Activated naive CD8-positive, alpha-beta T cell treated with anti-CD3 and anti-CD28 coated beads, Interleukin-2, amount 50 U/mL, for 16 hours (primary cell): Measurements from ENCODE around the gene MTSS2.

Experiments
- DNase-seq: peaks from one replicate; pipeline ENCODE4 v3.0.0-alpha.2; 2020; ENCODE audit warnings: low read depth, low spot score

The MTSS2 gene, protein sequence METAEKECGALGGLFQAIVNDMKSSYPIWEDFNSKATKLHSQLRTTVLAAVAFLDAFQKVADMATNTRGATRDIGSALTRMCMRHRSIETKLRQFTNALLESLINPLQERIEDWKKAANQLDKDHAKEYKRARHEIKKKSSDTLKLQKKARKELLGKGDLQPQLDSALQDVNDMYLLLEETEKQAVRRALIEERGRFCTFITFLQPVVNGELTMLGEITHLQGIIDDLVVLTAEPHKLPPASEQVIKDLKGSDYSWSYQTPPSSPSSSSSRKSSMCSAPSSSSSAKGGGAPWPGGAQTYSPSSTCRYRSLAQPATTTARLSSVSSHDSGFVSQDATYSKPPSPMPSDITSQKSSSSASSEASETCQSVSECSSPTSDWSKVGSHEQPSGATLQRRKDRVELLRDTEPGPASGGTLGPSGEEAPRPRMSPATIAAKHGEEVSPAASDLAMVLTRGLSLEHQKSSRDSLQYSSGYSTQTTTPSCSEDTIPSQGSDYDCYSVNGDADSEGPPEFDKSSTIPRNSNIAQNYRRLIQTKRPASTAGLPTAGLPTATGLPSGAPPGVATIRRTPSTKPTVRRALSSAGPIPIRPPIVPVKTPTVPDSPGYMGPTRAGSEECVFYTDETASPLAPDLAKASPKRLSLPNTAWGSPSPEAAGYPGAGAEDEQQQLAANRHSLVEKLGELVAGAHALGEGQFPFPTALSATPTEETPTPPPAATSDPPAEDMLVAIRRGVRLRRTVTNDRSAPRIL

DNA sequence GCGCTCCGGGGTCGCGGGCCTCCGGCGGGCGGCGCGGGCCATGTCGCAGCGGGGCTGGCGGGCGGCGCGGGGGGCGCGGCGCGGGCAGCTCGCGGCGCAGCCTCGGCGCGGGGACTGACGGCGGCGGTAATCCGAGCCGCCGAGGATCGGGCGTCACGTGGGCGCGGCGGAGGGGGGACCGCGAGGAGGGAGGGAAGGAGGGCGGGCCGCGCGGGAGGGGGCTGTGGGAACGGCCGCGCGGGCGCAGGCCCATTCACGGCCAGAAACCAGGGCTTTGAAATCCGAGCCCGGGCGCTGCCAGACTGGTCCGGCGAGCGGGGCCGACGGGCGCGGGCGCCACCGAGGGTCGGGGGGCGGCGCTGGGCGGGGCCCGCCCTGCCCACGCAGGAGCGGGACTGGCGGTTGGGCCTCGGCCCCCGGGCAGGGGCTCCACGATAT, at the start of gene MTSS2:
TSS of gene MTSS2 (minus strand) at position 116 of the 438 bp plus-strand sequence. CDS start 262 bp downstream, outside the sequence.
- DNase-seq: no peak

DNA sequence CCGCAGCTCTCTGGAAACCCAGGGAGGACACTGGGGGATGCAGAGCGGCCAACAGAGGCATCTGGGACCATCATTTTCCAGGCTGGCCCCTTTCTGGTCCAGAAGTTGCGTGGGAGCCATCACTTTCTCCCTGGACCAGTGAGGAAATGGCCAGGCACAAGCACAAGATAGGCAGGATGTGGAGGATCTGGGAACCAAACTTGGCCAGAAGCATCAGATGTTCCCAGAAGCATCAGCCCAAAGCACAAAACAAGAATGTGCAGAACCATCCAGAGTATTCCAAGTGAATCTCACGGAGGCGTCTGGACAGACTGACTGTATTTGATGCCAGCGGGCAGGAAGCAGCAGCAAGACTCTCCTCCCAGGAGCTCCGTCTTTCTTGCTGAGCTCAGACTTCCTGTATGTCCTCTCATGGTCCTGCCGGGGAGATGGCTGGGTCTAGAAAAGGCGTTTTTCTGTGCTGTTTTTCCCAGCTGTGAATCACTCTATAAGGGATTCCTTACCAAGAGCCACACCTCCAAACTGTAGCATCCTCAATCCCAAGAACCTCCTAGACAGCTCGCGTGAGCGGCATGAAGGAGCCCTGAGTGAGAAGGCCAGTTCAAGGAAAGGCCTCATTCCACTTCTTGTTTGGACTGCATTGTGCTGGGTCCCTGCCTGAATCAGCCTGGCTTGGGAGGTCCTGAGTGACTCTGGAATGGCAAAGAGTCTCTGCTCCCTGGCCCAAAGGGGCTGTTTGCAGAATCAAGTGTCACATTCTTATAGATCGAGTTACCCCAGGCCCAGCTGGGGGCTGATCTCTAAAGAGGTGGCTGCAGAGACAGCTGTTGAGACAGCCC, 49.5 kb upstream of the MTSS2 start:
- DNase-seq: no peak

DNA sequence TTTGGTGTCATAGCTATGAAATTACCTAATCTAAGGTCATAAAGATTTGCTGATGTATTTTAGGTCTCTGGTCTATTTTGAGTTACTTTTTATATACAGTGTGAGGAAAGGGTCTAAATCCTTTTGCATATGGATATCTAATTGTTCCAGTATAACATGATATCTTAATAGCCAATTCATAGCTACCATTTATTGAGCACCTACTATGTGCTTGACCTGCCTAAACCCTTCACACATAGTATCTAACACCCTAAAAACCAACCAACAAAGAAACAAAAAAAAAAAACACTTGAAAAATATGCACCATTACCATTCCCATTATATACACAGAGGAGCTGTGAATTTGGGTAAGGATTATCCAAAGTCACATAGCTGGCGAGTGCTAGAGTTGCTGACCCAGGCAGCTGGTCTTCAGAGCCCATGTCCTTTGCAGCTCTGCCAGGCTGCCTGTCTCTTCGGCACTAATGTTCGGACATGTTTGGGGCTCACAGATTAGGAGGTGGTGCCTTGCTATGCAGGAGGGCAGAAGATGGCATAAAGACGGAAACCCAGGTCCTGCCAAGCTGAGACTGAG, 48.8 kb upstream of the MTSS2 start:
- no peak for DNase-seq

DNA sequence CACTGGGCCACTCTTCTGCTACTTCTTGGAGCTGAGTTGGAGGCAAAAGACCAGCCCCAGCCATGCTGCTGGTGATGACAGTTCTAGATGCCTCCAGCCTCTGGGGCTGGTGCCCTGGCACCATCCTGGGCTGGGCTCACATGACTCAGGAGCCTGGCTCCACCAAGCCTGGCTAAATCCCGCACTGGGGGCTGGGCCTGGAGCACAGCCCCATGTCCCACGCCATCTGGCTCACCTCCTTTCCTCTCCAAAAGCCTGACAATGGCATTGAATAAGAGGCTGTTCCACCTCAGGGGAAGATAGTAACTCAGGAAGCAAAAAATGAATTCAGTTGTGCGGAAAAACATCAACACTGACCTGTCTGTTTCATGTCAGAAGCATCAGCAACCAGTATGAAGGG, 45.1 kb upstream of the MTSS2 start:
- DNase-seq: no peak

DNA sequence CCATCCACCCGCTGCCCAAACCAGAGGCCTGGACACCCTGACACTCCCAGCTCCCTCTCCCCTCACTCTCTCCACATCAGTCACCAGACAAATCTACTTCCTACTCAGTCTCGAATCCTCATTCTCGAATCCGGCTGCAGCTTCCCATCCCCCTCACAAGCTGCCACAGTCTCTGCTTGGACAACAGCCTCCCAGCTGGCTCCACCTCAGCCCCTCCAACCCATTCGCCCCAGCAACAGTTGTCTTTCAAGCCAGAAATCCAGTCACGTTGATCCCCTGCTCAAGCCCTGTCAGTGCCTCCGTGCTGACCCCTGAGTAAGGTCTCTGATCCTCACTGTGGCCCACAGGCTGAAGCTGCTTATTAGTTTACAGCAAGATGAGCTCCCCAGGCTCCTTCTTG, 44.2 kb upstream of the MTSS2 start:
- DNase-seq: no peak

DNA sequence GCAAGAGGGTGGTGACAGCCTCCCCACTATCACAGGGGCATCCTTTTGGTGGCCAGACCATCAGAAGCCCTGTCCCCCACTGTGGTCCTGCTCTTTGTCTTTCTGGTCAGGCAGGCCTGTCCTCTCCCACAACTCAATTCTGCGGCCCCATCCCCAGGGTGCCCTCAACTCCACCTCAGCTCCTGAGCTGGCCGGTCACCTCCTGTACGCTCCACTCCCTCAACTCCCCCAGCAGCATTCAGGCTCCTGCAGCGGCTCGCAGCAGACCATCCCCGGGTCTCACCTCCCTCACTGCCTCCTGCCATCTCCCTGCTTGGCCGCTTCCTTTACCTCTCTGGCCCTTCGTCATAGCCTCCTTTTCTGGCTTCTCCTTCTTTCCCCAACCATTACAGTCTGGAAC, 43.4 kb upstream of the MTSS2 start:
- no peak for DNase-seq

DNA sequence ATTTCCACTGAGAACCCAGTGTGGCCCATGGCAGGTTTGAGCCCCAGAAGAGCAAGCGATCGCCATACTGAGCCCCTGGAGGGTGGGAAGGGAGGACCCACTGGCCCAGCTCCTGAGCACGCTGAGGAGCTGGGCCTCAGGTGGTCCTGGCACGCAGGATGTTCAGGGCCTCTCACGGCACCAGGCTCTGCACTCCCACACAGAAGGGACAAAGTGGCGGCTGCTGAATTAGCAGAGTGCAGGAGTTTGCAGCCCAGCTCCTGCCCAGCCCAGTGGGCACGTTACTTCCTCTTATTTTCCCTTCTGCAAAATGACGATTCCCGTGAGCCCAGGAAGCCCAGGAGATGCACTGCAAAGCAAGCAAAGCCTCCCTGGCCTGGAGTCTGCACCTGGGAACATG, 42.3 kb upstream of the MTSS2 start:
- no peak for DNase-seq

DNA sequence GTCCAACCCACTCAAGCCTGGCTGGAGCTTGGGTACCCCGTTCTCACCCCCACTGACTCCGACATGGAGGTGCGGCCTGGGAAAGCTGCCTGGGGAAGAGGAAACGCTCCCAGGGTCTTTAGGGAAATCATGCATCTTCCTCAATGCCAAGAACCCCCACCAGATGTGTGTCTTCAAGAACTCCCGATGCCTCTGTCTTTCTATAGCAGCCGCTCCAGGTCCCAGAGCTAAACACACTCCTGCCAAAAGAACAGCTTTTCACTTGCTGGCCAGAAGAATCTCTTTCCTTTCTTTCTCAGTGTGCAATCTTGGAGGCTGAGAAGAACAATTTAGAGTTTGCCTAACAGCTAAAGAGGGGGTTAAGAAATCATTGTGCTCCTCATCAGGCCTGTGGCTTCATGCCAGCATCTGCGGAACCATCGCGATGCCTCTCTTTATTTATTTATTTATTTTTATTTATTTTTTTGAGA, 41.1 kb upstream of the MTSS2 start:
- DNase-seq: no peak

DNA sequence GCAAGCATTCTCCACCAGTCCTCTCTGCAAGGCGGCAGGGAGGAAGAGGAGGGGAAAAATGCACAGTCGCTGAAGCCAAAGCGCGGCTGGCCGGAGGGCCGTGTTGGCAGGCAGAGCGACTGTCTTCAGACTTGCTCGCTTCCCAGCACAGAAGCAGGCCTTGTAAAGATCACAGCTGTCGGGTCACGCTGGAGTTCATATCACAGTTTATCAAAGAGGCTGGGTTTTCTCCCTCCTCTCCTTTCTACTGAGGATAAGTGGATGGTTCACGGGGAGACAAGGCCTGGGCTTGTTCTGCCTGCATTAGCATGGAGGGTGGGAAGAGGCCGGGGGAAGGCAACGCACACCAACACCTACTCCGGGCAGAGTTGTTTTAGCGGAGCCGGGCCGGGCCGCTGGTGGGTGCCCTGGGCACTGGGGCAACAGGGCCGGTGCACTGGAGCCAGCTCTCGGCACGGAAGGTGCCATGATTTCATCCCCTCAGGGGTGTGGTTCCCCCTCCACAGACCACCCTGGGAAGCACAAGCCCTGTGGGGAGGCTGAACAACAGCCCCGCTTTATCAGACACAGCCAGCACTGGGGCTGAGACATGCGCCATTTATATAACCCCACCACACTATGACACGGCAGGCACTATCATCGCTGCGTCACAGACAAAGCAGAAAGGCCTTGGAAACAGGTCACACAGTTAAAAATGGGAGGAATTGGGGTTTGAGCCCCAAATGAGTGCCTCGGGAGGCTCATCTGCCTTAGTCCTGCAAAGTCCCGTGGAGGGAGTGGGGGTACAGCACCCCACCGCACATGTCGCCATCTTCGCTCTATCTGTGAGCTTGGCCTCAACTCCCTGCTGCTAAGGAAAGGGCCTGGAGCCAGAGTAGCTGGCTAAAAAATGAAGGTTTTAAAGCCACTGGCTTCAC, 40.3 kb upstream of the MTSS2 start:
- DNase-seq: no peak

DNA sequence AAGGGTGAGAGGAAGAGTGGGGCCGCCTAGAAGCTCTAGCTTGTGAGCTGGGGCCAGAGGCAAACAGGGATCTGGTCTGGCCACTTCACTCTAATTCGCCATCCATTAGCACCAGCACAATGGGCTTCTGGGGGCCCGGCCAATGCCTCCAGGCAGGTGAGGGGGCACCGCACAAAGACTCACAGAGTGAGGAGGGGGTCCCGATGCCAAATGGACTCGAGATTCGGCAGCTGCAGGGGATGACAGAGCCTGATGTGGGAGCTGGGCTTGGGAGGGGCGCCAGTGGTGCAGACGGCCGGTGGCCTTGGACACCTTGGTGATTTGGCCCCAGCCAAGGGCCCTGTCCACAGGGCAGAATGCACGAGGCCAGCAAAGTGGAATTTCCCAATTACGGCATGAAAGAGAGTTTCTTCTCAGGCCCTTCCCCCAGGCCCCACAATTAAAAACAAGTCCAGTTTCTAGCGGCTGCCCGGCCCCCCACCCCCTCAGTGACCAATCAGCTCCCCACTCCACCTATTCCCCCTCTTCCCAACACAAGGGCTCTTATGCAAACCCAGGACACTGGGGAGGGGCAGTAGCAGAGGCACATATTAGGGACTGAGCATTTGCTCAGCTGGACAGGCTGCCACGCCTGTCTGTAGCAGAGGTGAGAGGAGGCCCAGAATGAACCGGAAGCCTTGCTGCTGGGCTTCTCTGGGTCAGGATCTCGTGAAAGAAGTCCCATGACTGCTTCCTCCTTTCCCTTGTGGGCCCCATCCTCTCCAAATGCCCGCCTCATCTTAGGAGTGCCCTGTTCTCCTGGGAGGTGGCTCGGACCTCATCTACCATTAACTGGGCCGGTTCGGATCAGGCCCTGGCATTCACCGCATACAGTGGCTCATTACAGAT, 39.4 kb upstream of the MTSS2 start:
- no peak for DNase-seq

DNA sequence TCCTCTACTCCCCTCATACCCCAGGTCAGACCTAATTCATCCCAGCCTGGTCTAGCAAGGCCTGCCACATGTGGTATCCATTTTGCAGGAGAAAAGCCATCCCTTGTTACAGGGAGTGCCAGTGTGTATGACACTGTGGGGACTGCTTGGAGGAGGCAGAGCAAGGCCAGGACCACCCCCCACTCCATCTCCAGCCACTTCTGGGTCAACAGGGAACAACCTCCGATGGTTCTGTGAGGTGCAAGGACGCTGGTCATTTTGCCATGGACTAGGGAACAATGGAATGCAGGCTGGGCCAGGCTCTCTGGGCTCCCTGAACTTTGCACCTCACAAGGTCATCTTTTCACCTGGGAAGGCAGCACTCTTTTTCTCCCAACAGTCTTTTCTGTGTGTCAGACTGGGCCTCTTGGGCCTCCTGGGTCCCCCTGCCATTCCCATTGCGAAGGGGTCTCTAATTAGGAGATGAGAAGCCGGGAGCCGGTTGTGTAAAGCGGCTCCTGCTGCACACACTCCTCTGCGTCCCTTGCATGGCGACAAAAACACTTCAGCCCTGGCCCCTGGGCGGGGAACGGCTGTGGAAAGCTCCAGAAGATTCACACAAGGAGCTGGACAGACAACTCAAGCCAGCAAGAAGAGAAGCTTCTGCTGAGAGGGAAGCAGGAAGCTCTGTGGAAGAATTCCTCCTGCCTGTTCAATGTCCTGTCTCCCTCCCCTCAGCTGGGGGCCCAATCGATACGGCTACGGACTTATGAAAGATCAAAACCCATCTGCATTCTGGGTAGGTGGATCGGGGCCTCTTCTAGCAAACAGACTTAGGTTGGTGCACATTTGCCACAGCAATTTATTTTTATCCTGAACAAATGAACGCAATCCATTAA, 38.5 kb upstream of the MTSS2 start:
- DNase-seq: no peak

DNA sequence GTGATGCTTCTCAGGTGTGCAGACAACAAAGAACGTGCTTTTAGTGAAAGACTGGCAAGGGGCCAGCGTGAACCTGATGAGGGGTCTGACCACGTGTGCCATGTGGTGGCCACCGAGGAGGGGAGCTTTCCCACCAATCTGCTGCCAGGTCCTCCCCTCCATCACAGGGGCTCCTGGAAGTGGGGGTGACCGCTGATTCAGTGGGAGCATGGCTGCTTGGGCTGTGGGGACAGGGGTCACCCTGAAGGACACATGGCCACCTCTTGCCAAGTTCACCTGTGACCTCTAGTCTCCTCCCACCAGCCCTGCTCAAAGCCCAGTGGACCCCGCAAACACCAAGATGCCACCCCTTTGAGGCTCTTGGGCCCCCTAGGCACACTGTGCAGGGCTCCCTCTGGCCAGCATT, 37.9 kb upstream of the MTSS2 start:
- DNase-seq: no peak

DNA sequence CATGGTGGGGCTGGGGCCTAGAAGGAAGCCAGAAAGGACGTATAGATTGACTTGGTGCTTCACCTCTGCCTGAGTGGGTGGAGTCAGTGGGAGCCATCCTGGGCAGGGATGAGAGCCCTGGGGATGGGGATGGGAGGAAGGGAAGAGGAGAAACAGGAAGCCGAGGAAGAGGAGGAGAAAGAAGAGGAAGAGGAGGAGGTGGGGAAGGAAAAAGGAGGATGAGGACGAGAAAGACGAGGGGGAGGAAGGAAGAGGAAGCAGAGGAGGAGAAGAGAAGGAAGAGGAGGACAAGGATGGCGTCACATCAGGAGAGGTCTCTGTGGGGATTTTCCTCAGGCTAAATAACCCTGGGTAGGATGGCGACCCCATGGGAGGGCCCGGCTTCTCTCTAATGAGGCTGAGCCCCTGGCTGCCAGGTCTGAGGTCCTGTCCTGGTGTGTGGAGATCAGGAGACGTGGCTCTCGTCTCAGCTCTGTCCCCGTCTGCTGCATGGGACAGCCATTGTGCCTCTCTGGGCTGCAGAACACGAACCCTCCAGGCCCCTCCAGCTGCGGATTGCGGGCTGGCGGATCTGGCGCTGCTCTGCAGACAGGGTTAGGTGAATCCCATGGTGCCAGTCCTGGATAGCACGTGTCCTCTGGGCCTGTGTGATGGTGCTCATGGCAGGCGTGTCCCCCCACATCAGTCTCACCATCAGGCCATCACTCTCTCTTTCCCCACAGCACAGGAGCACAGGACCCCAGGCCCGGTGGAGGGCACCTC, 35.5 kb upstream of the MTSS2 start:
- DNase-seq: no peak

DNA sequence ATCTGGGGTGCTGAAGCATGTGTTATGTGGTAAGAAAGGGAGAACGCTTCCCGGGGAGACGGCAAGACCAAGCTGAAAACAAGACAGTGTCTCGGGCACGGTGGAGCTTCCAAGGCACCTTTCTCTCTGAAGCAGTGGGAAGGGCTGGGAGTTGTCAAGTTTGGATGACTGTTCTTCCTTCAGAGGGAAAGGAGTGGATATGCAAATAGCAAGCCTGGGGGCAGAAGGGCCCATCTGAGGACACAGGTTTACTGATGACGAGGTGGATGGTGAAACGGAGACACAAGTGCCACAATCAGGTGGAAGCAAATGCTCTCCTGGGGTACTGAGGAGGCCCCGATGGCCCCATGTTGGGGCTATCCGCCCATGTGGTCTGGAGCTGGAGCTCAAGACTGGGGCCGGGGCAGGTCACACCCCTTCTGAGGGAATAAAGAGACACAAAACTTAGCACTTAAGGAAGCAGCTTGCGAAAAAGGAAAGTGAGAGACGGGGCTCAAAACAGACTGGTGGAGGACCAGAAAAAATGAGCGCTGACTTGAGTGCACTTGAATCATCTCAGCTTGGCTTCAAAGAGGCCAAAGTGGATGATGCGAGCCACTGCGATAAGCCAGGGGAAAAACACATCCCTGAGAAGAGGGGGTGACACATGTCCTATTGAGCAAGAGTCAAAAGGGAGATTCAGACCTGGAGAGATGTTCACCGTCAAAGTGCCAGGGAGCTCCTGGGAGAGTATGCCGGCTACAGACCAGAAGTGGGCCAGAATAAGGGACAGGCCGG, 34.8 kb upstream of the MTSS2 start:
- no peak for DNase-seq

DNA sequence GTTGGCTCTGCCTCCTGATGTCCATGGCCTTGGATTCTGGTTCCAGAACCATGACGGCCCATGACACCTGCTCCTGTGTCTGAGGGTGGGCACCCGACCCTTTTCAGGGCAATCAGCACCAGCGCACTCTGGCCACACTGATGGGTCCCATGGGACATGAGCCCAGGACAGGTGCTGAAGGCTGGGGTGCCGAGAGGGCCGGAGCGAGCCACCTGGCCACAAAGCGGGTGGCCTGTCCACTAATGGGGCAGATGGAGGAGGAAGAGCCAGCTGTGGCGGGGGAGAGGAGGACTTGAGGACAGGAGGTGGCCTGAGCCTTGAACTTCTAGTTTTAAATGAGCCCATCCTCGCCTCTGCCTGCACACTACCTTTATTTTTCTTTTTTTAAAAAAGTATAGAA, 31.2 kb upstream of the MTSS2 start:
- no peak for DNase-seq

DNA sequence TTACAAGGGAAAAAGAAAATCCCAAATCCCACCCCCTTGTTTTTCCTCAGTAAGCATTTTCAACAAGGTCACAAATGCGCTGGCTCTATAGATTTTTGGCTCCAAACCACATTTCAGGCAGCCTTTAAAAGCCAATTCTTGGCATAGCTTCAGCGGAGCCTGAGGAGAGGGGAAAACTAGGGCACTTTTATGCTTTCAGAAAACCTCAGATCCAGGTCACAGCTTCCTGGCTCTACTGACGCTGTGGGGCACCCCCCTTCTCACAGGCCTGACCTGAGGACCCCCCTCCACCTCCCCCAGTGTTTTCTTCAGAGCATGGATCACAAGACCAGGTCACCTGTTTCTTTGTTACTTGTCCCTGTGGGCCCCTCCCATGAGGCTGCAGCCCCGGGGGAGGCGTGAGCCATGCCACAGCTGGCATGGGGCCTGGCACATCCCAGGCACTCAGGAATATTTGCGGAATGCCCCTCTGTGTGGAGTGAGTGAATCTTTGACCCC, 30.1 kb upstream of the MTSS2 start:
- DNase-seq: no peak
